A673 (cell line): ENCODE data around the gene ADAM10. TPM values are rescaled to one million over a fixed set of nuclear protein-coding genes. Genes with fewer than 3 reads are reported as not detected.

ENCODE experiments used
- BruUV-seq: library from RNA; stranded (reverse); fragments of 400-500 nt; replicated peaks from 2 replicates; lab custom pipeline; 2021; lab: Mats Ljungman, UMichigan
- CTCF ChIA-PET: fragments of 300-600 bp; sonication (Branson Sonifier 250); formaldehyde crosslinking; loops from one replicate; lab custom pipeline; 2022; ENCODE audit warnings: antibody characterized with exemption; lab: Charles Lee
- POLR2A ChIA-PET: fragments of 300-600 bp; sonication (Branson Sonifier 250); formaldehyde crosslinking; loops from one replicate; lab custom pipeline; 2022; ENCODE audit warnings: antibody characterized with exemption; ENCODE audit not compliant: low non-redundant PET; lab: Charles Lee
- DNase-seq: peaks from one replicate; pipeline ENCODE4 v3.0.0-alpha.2; 2015; ENCODE audit warnings: low spot score
- H3K27ac ChIP-seq: fragments of 200-600 bp; sonication (generic); 2 replicates; pipeline ENCODE4 v1.5.1; 2016; ENCODE audit warnings: mixed run types, low read depth, mild to moderate bottlenecking, mixed read lengths, antibody characterized with exemption, low read length; ENCODE audit not compliant: poor library complexity, severe bottlenecking
- H3K27me3 ChIP-seq: fragments of 200-600 bp; sonication (generic); replicated peaks from 2 replicates; pipeline ENCODE4 v1.6.1; 2017; ENCODE audit warnings: mixed run types, low read depth, mild to moderate bottlenecking, mixed read lengths, antibody characterized with exemption, low read length; ENCODE audit not compliant: insufficient read depth, poor library complexity
- H3K36me3 ChIP-seq: fragments of 200-600 bp; sonication (generic); 2 replicates; pipeline ENCODE4 v1.6.1; 2016; ENCODE audit warnings: mixed run types, mild to moderate bottlenecking, mixed read lengths, antibody characterized with exemption, low read length; ENCODE audit not compliant: insufficient read depth, poor library complexity, severe bottlenecking
- H3K4me1 ChIP-seq: fragments of 200-600 bp; sonication (generic); 2 replicates; pipeline ENCODE4 v1.6.1; 2017; ENCODE audit warnings: mixed run types, mild to moderate bottlenecking, mixed read lengths, antibody characterized with exemption, low read length; ENCODE audit not compliant: insufficient read depth, poor library complexity, severe bottlenecking
- H3K4me3 ChIP-seq: fragments of 200-600 bp; sonication (generic); 2 replicates; pipeline ENCODE4 v1.5.1; 2016; ENCODE audit warnings: low read depth, mixed run types, mild to moderate bottlenecking, mixed read lengths, low read length; ENCODE audit not compliant: poor library complexity, severe bottlenecking
- H3K9me3 ChIP-seq: fragments of 200-600 bp; sonication (generic); 2 replicates; pipeline ENCODE4 v1.6.1; 2016; ENCODE audit warnings: mixed run types, low read depth, mild to moderate bottlenecking, mixed read lengths, antibody characterized with exemption, low read length; ENCODE audit not compliant: poor library complexity, severe bottlenecking
- EZH2 ChIP-seq: fragments of 200-600 bp; sonication (generic); IDR thresholded peaks from 2 replicates; pipeline ENCODE4 v1.6.1; 2017; ENCODE audit warnings: borderline replicate concordance, low read depth, mild to moderate bottlenecking, mixed read lengths, antibody characterized with exemption, low read length; ENCODE audit not compliant: poor library complexity, severe bottlenecking
- intact Hi-C: fragments of 100-400 bp; cut with micrococcal nuclease; formaldehyde crosslinking; loops from one replicate; pipeline ENCODE4 v1.10.0; 2022; ENCODE audit not compliant: unreplicated experiment
- total RNA-seq: library from RNA; stranded (reverse); gene quantifications from 2 replicates; pipeline ENCODE4 v1.2.3, GENCODE V29; 2021
- TF ChIP-seq, protein P1 (sequence below): fragments of 300-800, 200-600 bp; sonication (generic); conservative IDR thresholded peaks from 2 replicates; pipeline ENCODE4 v1.5.1; 2017; ENCODE audit warnings: low read depth, mild to moderate bottlenecking, antibody characterized with exemption, low read length, moderate library complexity, mixed read lengths

The ADAM10 gene
- total RNA-seq, 1 experiment from 2014 or later: 130 TPM

- BruUV-seq: no TSS peak
- POLR2A ChIA-PET: no interaction called here
- TF ChIP-seq EZH2: no peak
- TF ChIP-seq, protein P1, sequence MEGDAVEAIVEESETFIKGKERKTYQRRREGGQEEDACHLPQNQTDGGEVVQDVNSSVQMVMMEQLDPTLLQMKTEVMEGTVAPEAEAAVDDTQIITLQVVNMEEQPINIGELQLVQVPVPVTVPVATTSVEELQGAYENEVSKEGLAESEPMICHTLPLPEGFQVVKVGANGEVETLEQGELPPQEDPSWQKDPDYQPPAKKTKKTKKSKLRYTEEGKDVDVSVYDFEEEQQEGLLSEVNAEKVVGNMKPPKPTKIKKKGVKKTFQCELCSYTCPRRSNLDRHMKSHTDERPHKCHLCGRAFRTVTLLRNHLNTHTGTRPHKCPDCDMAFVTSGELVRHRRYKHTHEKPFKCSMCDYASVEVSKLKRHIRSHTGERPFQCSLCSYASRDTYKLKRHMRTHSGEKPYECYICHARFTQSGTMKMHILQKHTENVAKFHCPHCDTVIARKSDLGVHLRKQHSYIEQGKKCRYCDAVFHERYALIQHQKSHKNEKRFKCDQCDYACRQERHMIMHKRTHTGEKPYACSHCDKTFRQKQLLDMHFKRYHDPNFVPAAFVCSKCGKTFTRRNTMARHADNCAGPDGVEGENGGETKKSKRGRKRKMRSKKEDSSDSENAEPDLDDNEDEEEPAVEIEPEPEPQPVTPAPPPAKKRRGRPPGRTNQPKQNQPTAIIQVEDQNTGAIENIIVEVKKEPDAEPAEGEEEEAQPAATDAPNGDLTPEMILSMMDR: no peak
- Histone ChIP-seq H3K27me3 (no peaks in the 10 kb centered on the region), H3K4me1 (no peaks in the 10 kb centered on the region), H3K4me3 (no peak overlapping the region), H3K36me3 (peaks cover 22% of the 10 kb centered on the region), H3K27ac (no peak overlapping the region), H3K9me3 (no peaks in the 10 kb centered on the region)
- CTCF ChIA-PET: no interaction called here
- DNase-seq: no peak
- intact Hi-C loops: no loop called here
Observed at GRCh38 chr15:58639002-58639756, 110.3 kb downstream of the ADAM10 start.

DNA sequence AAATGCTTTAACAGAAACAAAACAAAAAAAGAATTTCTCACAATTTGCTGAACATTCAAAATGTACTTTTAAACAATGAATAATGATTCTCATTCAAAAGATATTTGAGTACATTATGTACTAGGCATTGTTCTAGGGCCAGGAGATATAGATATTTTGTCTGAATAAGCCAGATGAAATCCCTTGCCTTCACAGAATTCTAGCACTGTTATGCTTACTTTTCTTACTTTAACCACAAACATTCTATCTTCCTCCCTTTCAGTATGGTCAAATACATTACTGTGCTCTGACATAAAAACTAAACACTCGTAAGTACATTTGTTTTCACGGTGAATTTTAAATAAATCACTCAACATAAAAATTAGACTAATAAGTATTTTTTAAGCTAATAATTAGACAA lies 116.7 kb downstream of the ADAM10 start:
- Histone ChIP-seq H3K4me1 (no peaks in the 10 kb centered on the region), H3K27me3 (no peaks in the 10 kb centered on the region), H3K4me3 (no peak overlapping the region), H3K27ac (no peak overlapping the region), H3K9me3 (no peaks in the 10 kb centered on the region), H3K36me3 (peaks cover 10% of the 10 kb centered on the region)
- POLR2A ChIA-PET: no interaction called here
- no peak for DNase-seq
- CTCF ChIA-PET: no interaction called here
- TF ChIP-seq EZH2: no peak
- TF ChIP-seq, protein P1: no peak
- intact Hi-C loops: no loop called here
- BruUV-seq: no TSS peak

GRCh38 chr15:58631319-58631718 lies 118.2 kb downstream of the ADAM10 start:
- Histone ChIP-seq H3K36me3 (peaks cover 13% of the 10 kb centered on the region), H3K4me3 (no peak overlapping the region), H3K27ac (no peak overlapping the region), H3K4me1 (no peaks in the 10 kb centered on the region), H3K27me3 (no peaks in the 10 kb centered on the region), H3K9me3 (no peaks in the 10 kb centered on the region)
- ChIA-PET CTCF (no interaction called here), POLR2A (no interaction called here)
- intact Hi-C loops: no loop called here
- TF ChIP-seq, protein P1: no peak
- TF ChIP-seq EZH2: no peak
- DNase-seq: no peak
- BruUV-seq: no TSS peak
